NCI-H146 treated with DMSO at 0.1 percent for 48 hours (cell line): ENCODE measurements around the gene AZU1.
A peak's percentile ranks its signal among the peaks of the same experiment; 100 is the strongest.

ENCODE experiments used
- DNase-seq: peaks from one replicate; lab custom pipeline; 2025; ENCODE audit not compliant: unreplicated experiment; lab: John Stamatoyannopoulos, UW

Gene AZU1

DNA sequence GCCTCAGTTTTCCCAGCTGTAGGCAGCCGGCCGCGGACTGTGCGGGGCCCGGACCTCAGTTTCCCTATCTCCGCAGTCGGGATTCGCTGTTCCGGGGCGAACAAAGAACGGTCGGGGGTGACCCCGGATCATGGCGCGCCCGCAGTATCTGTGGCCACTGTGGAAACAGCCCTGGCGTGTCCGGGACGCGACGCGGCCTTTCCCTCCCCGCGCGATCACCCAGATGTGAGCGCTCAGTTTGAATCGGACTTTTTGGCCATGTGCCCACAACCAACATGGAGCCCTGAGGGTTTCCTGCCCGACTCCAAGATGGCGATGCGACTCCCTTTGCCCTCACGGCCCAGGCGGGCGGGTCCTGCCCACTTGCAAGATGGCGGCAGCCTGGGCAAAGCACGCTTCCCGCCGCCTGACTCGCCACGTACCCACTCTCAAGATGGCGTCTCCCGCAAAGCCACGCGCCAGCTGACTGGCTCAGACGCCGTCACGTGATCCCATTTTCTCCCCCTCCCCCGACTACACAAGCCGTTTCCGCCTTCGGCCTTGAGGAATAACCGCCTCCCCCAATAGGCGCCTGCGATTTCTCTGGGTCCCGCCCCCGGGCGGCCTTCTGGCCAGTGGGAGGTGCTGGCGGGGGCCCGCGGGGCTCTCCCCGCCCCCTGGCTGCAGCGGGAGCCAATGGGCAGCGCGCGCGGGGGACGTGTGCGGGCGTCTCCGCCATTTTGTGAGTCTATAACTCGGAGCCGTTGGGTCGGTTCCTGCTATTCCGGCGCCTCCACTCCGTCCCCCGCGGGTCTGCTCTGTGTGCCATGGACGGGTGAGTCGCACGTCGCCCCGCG lies 30.7 kb upstream of the AZU1 start, which contains the start of gene PTBP1:
PTBP1 (plus strand) TSS at position 761 of the 836 bp plus-strand sequence; CDS start at position 807, 46 bp downstream.
- DNase-seq: peak; percentile 95

DNA sequence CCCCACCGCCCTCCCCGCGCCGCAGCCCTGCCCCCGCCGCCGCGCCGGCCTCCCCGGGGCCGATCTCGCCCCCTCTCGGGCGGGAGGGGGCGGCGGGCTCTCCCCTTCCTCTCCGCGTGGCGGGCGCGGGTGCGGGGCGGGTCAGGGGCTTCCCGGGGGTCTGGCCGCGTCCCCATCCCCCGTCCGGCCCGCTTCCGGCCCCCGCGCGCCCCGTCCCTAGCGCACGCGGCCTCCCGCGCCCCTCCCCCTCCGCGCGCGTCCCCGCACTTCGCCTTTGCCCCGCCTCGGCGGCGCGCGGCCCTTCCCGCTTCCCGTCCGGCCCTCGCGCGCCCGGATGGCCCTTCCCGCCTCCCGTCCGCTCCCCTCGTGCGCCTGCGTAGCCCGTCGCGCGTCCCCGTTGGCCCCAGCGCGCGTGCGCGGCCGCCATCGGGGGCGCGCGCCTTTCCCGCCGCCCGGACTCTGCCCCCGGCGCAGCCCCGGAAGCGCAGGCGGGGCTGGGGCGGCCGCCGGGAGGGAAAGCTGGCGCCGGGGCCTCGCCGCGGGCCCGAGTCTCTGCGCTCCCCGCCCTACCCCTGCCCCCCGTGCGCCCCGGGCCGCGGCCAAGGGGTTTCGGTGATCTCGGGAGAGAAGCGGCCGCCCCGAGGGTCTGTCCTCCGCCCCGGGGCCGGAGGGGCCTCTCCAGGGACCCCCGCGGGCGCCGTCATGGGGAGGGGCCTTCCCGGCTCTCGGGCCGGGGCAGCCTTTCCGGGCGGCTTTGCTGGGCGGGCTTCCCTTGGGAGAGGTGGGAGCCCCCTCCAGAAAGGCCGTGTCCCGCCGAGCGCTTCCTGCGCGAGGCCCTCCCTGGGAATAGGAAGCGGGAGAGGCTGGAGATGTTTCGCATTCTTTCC lies 29.9 kb upstream of the AZU1 start:
- DNase-seq: peak; percentile 34

GRCh38 chr19:798415-799075 lies 29.1 kb upstream of the AZU1 start:
- DNase-seq: no peak

- no peak for DNase-seq
Observed at GRCh38 chr19:799076-799881, 28.4 kb upstream of the AZU1 start.

- no peak for DNase-seq
Observed at GRCh38 chr19:800360-801029, 27.1 kb upstream of the AZU1 start.

GRCh38 chr19:801030-801860 lies 26.4 kb upstream of the AZU1 start:
- no peak for DNase-seq

- DNase-seq: no peak
Observed at GRCh38 chr19:801861-802497, 25.7 kb upstream of the AZU1 start.

DNA sequence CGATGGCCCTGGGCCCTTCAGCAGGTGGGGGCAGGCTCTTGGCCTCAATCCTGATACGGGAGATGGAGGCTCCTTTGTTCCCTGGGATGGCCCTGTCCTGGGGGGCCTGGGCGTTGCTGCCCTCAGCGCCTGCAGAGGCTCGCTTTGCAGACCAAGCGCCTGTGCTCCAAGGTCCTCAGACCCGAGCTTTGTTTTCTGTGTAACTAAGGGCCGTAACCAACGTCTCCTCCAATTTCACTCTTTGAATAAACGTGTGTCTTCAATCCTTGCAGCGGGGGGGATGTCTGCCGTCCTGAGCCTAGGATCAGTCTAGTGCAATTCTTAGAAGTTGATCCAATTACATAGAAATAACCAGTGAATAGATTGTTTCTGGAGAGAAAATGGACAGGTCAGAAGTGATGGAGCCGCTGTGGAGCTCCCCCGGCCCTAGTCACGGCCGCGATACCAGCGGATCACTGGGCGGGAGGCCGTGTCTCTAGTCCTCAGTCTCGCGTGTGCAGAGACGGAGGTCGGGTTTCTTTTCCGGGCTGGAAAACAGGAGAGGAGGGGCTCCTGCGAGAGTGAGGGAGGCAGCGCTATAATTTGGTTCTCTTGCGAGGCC lies 25.0 kb upstream of the AZU1 start:
- no peak for DNase-seq

GRCh38 chr19:803099-803561 lies 24.5 kb upstream of the AZU1 start:
- DNase-seq: no peak

- no peak for DNase-seq
Observed at GRCh38 chr19:803686-804418, 23.8 kb upstream of the AZU1 start.

DNA sequence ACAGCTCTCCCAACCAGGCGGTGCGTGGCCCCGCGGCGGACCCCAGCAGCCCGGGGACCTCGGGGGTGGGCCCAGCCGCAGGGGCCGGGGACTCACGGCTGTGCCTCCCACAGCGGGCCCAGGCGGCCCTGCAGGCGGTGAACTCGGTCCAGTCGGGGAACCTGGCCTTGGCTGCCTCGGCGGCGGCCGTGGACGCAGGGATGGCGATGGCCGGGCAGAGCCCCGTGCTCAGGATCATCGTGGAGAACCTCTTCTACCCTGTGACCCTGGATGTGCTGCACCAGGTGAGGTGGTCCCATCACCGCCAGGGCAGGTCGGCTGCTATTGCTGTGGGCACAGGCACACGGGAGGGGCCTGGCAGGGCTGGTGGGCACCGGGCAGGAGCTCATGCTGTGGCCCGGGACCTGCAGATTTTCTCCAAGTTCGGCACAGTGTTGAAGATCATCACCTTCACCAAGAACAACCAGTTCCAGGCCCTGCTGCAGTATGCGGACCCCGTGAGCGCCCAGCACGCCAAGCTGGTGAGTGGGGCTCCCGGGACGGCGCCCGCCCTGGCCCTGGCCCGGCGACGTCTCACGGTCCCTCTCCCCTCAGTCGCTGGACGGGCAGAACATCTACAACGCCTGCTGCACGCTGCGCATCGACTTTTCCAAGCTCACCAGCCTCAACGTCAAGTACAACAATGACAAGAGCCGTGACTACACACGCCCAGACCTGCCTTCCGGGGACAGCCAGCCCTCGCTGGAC lies 23.0 kb upstream of the AZU1 start:
- no peak for DNase-seq

- no peak for DNase-seq
Observed at GRCh38 chr19:805166-805551, 22.5 kb upstream of the AZU1 start.

DNA sequence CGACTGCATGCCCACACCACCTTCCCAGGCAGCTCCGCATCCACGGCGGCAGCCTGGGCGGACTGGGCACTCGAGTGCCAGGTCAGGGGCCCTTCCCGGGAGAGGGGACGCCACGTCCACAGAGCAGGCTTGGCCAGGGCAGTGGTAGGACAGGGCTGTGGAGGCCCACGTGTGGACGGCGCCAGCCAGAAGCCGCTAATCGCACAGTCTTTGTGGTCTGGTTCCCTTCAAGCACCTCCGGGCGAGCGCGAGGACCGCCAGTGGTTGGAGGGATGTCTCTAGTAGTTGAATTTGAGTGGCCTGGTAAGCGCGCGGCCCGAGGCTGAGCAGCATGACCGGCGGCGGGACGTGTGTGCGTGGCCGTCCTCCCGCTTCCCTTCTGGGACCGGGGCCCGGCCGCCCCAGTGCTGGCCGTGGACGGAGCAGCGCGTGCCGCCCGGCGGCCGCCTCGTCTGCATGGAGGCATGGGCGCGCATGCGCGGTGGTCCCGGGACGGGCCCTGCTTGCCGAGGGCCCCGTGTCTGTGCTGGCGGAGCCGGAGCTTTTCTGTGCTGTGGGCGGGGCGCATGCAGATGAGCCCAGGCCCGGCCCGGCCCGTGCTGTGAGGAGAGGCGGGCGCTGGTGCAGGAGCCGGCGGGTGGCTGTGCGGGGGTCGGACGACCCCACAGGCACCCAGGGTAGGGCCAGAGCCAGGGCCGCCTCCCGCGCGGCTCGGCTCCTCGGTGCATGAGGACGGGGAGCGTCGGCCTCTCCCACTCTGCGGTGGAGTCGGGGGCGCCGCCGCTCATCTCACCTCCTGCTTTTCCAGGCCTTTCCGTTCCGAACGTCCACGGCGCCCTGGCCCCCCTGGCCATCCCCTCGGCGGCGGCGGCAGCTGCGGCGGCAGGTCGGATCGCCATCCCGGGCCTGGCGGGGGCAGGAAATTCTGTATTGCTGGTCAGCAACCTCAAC lies 21.8 kb upstream of the AZU1 start:
- DNase-seq: no peak

DNA sequence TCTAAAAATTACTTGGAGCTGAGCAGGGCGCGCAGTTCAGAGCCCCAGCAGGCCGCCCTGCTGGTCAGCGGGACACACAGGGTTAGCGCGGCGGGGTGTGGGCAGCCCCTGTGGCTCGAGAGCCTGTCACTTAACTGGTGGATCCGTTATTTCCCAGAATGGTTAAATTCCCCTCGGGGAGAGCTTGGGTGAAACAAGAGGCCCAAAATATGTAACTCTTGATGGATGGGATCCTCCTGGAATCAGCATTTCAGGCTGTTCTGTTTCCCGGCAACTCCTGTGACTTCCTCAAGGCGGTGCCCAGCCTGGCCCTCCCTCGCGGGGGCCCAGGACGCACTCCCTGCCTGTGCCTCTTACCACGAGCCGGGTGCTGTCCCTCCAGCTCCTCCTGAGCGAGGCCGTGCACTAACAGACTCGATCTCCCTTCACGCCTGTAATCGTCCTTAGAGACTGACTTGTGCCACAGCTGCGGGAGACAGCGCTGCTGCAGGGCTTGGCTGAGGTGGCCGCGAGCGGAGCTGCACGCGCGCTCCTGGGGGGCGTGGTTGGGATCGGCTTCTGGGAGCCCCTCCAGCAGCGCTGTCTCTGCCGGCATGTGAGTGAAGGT lies 20.7 kb upstream of the AZU1 start:
- no peak for DNase-seq
